Measurements from ENCODE around the gene APOL4.
"Not testable (repeated sequence)": the region's sequence is repeated elsewhere in the genome, so short reads cannot be mapped to it uniquely, and the experiment has no call there.

The APOL4 gene

DNA sequence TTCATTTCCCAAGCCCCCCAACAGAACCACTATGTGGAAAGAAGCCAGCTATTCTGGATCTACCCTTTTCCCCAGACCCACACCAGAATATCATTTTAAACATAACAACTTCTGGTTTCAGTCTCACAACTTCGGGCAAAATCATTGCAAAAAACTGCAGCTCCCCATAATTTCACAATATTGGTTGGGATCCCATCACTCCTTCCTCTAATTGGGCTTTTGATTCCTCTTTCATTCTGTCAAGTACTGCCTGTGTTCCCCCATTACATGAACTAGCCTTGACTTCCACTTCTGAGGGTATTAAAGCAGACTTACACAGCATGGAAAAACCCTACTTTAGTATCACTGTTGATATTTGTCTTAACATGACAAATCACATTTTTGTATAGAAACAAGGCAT is 37.0 kb downstream of the APOL4 start:
- in situ Hi-C loops (cut with HindIII; ENCODE audit: low sequenced_read_pairs) = no loop called here
- H3K4me3 ChIP-seq (ENCODE audit: low read depth, low read length) = no peak overlapping the region
- no peak for DNase-seq (ENCODE audit: low read depth, low spot score)
- TF ChIP-seq, protein P1, sequence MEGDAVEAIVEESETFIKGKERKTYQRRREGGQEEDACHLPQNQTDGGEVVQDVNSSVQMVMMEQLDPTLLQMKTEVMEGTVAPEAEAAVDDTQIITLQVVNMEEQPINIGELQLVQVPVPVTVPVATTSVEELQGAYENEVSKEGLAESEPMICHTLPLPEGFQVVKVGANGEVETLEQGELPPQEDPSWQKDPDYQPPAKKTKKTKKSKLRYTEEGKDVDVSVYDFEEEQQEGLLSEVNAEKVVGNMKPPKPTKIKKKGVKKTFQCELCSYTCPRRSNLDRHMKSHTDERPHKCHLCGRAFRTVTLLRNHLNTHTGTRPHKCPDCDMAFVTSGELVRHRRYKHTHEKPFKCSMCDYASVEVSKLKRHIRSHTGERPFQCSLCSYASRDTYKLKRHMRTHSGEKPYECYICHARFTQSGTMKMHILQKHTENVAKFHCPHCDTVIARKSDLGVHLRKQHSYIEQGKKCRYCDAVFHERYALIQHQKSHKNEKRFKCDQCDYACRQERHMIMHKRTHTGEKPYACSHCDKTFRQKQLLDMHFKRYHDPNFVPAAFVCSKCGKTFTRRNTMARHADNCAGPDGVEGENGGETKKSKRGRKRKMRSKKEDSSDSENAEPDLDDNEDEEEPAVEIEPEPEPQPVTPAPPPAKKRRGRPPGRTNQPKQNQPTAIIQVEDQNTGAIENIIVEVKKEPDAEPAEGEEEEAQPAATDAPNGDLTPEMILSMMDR (IDR thresholded peaks at IDR 0.05; ENCODE audit: low read depth, low read length) = no peak

DNA sequence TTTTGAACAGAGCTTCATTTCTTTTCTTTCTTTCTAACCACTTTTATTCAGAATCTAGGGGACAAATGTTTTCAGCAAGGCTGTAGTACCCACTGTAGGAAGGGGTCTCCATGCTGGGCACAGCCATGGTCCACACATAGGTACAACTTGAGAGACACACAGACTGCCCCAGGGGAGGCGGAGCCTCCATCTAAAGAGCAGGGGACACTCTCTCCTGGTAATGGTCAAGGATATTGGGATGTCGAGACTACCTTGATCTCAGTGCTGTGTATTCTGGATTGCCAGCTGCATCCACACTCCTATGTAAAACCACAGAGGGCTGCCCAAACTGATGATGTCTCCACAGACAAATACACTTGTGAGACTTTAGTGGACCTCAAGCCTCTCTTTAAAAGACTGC is 38.1 kb downstream of the APOL4 start:
- H3K4me3 ChIP-seq (ENCODE audit: low read depth, low read length) = no peak overlapping the region
- in situ Hi-C loops (cut with HindIII; ENCODE audit: low sequenced_read_pairs) = no loop called here
- TF ChIP-seq, protein P1 (IDR thresholded peaks at IDR 0.05; ENCODE audit: low read depth, low read length) = no peak
- no peak for DNase-seq (ENCODE audit: low read depth, low spot score)

DNA sequence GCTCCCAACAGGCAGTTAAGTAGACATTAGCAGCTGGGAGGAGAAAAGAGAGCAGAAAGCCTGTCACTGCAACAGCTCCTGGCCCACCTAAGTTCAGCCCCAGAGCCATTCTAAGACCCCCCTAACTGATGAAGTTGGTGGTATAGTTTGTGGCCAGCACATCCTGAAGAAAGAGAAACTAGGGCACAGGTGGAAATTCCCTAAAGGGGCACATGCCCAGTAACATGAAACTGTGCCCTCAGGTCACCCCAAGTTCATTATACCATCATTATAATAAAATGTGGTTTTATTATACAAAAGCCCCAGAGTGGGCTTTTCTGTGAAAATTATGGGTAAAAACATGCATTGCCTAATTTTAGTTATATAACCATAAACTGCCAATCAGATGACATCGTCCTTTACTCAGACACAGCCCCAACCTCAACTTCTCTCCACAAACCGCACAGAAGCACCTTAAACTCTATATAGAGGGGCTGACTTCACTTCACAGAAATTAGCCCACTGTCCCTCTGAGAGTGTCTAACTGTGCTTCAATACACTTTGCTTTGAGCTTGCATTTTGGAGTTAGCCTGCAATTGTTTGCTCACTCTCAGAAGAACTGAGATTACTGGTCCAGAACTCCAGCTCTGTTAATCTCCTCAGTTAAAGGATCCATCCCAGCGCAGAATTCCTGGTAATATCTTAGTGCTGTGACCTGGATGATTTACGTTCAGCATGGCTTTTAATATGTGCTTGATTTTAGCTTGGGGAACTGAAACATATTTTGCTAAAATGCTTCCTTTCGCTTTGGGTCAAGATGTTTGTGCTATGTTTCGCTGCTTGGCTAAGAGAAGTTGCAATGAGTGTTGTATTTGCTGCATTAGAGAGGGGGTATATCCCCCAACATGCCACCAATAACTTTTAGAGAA is 39.2 kb downstream of the APOL4 start:
- no peak overlapping the region for H3K4me3 ChIP-seq (ENCODE audit: low read depth, low read length)
- no peak for DNase-seq (ENCODE audit: low read depth, low spot score)
- TF ChIP-seq, protein P1 (IDR thresholded peaks at IDR 0.05; ENCODE audit: low read depth, low read length) = no peak
- in situ Hi-C loops (cut with HindIII; ENCODE audit: low sequenced_read_pairs) = no loop called here

DNA sequence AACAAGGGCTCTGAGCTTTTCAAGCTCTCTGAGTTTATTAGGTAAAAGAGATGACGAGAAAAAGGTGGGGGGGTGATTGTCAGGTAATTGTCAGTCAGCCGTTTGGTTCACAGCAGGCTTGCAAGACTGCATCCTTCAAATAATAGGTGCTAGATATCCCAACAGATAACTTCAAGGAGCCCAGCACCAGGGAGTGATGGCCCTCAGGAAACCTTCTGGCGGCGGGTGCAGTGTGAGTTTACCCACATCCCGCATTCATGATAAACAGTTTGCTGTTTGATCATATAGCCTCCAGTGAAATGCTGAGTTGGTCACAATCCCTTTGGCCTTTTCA is 39.8 kb downstream of the APOL4 start:
- DNase-seq (ENCODE audit: low read depth, low spot score); H3K4me3 ChIP-seq (ENCODE audit: low read depth, low read length); in situ Hi-C loops (cut with HindIII; ENCODE audit: low sequenced_read_pairs): not testable (repeated sequence)

DNA sequence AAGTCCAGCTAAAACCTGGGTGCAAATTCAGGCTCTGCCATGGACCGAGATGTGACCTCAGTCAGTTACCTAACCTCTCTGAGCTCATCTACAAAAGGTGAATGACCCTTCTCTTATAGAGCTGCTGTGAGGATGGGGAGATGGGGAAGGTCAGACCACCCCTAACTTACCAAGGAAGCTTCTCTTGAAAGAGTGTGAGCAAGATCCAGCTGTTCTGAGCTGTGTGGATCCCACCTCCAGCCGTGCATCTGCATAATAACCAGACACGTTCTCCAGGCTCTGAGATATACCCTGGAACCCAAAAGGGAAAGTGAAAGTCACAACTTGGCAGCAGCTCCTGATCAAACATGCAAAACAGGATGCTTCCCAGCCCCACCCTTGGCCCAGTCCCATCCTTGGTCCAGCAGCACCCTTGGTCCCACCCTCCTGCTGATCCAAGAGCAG is 41.1 kb downstream of the APOL4 start, which contains the start of gene APOL3:
Gene APOL3, minus strand, starts transcription at position 257 of the 444 bp plus-strand sequence. CDS start 11,700 bp downstream, outside the sequence.
- DNase-seq (ENCODE audit: low read depth, low spot score) = peak; percentile 68
- peak within 1 kb of the TSS; percentile 4 for H3K4me3 ChIP-seq (ENCODE audit: low read depth, low read length)

DNA sequence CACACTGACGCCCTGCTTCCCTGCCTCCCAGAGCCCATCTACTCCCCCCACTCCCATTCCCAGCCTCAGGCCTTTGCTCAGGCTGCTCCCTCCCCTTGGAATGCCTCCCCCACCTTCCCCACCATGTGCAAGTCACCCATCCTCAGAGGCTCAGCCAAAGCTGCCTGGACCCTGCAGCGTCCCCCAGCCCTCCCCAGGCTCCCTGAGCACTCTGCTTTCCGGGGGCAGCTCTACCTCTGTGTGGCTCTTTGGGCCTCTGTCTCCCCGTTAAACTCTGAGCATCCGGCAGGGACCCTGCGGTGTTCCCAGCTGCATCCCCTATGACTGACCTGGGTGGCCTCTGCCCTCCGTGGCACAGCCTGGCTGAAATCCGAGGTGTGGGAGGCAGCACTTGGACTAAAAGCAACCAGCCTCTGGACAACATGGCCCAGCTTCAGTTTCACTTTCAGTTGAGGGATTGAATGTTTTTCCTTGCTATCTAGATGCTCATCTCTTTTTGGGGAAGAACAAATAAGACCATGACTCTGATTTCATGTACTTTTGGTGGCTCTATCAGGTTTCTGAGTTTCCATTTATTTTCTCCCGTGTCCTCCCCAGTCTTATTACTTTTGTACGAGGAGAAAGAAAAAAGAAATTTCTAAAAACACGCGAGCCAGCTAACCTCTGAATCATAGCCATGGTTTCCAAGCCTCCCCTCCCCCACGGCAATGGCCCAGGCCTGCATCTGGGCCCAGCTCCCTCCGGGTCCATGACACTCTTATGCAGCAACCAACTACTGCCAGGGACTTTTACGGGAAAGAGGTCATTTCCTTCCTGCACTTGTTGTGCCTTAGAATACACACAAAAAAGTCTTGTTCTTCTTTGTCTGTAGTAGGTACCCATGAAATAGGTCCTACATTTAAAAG is 44.8 kb downstream of the APOL4 start:
- in situ Hi-C loops (cut with HindIII; ENCODE audit: low sequenced_read_pairs) = no loop called here
- TF ChIP-seq, protein P1 (IDR thresholded peaks at IDR 0.05; ENCODE audit: low read depth, low read length) = no peak
- peak; percentile 81 for DNase-seq (ENCODE audit: low read depth, low spot score)
- H3K4me3 ChIP-seq (ENCODE audit: low read depth, low read length) = peak overlapping the region; percentile 8

More for the DNA sequence above, 41.1 kb downstream of the APOL4 start, which contains the start of gene APOL3:
- in situ Hi-C loops (cut with HindIII; ENCODE audit: low sequenced_read_pairs) = no loop called here
- TF ChIP-seq, protein P1 (IDR thresholded peaks at IDR 0.05; ENCODE audit: low read depth, low read length) = no peak

Measured in astrocyte of the spinal cord (primary cell).